A673 (cell line): Measurements from ENCODE around the gene FAM124A. TPM values are rescaled to one million over a fixed set of nuclear protein-coding genes. Genes with fewer than 3 reads are reported as not detected.

Source experiments
- BruUV-seq: library from RNA; stranded (reverse); fragments of 400-500 nt; replicated peaks from 2 replicates; lab custom pipeline; 2021; lab: Mats Ljungman, UMichigan
- CTCF ChIA-PET: fragments of 300-600 bp; sonication (Branson Sonifier 250); formaldehyde crosslinking; loops from one replicate; lab custom pipeline; 2022; ENCODE audit warnings: antibody characterized with exemption; lab: Charles Lee
- POLR2A ChIA-PET: fragments of 300-600 bp; sonication (Branson Sonifier 250); formaldehyde crosslinking; loops from one replicate; lab custom pipeline; 2022; ENCODE audit warnings: antibody characterized with exemption; ENCODE audit not compliant: low non-redundant PET; lab: Charles Lee
- DNase-seq: peaks from one replicate; pipeline ENCODE4 v3.0.0-alpha.2; 2015; ENCODE audit warnings: low spot score
- H3K27ac ChIP-seq: fragments of 200-600 bp; sonication (generic); 2 replicates; pipeline ENCODE4 v1.5.1; 2016; ENCODE audit warnings: mixed run types, low read depth, mild to moderate bottlenecking, mixed read lengths, antibody characterized with exemption, low read length; ENCODE audit not compliant: poor library complexity, severe bottlenecking
- H3K27me3 ChIP-seq: fragments of 200-600 bp; sonication (generic); replicated peaks from 2 replicates; pipeline ENCODE4 v1.6.1; 2017; ENCODE audit warnings: mixed run types, low read depth, mild to moderate bottlenecking, mixed read lengths, antibody characterized with exemption, low read length; ENCODE audit not compliant: insufficient read depth, poor library complexity
- H3K36me3 ChIP-seq: fragments of 200-600 bp; sonication (generic); 2 replicates; pipeline ENCODE4 v1.6.1; 2016; ENCODE audit warnings: mixed run types, mild to moderate bottlenecking, mixed read lengths, antibody characterized with exemption, low read length; ENCODE audit not compliant: insufficient read depth, poor library complexity, severe bottlenecking
- H3K4me1 ChIP-seq: fragments of 200-600 bp; sonication (generic); 2 replicates; pipeline ENCODE4 v1.6.1; 2017; ENCODE audit warnings: mixed run types, mild to moderate bottlenecking, mixed read lengths, antibody characterized with exemption, low read length; ENCODE audit not compliant: insufficient read depth, poor library complexity, severe bottlenecking
- H3K4me3 ChIP-seq: fragments of 200-600 bp; sonication (generic); 2 replicates; pipeline ENCODE4 v1.5.1; 2016; ENCODE audit warnings: low read depth, mixed run types, mild to moderate bottlenecking, mixed read lengths, low read length; ENCODE audit not compliant: poor library complexity, severe bottlenecking
- H3K9me3 ChIP-seq: fragments of 200-600 bp; sonication (generic); 2 replicates; pipeline ENCODE4 v1.6.1; 2016; ENCODE audit warnings: mixed run types, low read depth, mild to moderate bottlenecking, mixed read lengths, antibody characterized with exemption, low read length; ENCODE audit not compliant: poor library complexity, severe bottlenecking
- EZH2 ChIP-seq: fragments of 200-600 bp; sonication (generic); IDR thresholded peaks from 2 replicates; pipeline ENCODE4 v1.6.1; 2017; ENCODE audit warnings: borderline replicate concordance, low read depth, mild to moderate bottlenecking, mixed read lengths, antibody characterized with exemption, low read length; ENCODE audit not compliant: poor library complexity, severe bottlenecking
- intact Hi-C: fragments of 100-400 bp; cut with micrococcal nuclease; formaldehyde crosslinking; loops from one replicate; pipeline ENCODE4 v1.10.0; 2022; ENCODE audit not compliant: unreplicated experiment
- total RNA-seq: library from RNA; stranded (reverse); gene quantifications from 2 replicates; pipeline ENCODE4 v1.2.3, GENCODE V29; 2021
- TF ChIP-seq, protein P1 (sequence below): fragments of 300-800, 200-600 bp; sonication (generic); conservative IDR thresholded peaks from 2 replicates; pipeline ENCODE4 v1.5.1; 2017; ENCODE audit warnings: low read depth, mild to moderate bottlenecking, antibody characterized with exemption, low read length, moderate library complexity, mixed read lengths

FAM124A gene
- total RNA-seq, 1 experiment from 2014 or later, result 2.1 TPM

DNA sequence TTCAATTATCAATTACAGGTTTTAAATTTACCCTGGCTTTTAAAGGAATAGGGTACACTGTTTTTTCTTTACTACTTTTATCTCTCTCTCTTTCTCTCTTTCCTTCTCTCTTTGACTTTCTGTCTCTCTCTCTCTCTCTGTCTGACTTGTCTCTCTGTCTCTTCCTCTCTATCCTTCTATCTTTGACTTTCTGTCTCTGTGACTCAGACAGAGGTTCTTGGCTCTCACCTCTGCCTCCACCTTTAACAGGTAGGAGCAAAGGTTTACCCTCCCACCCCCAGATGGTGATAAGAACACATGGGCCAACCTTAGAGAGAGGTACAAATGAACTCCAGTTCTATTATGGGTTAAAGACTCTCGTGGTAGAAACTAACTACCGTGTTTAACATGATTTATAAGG, 20.3 kb upstream of the FAM124A start:
- POLR2A ChIA-PET, result no interaction called here
- intact Hi-C loops, result no loop called here
- CTCF ChIA-PET, result no interaction called here

DNA sequence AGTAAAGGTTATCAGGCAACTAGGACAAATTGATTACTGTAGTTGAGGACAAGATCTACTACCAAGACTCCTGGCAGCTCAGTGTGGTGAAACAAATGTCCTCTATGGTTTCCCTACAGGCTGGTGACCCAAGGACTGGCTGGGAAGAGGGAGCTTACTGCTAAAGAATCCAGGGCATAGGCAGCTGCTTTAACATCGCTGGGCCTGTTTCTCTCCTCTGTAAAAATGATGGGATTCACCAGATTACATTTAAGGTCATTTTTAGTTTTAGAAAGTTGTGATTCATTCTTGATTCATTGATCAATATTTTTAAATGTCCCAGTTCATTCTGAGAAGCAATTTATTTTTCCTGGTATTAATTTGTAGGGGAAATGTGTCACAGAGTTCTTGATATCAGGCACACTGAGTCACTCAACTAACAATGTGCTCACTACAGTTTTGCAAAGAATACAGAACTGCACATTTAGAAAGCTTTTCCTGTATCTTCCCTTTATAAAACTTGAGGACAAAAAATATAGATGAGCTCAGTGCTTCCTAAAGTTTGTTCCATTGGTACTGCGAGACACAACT, 19.6 kb upstream of the FAM124A start:
- BruUV-seq, result no TSS peak
- H3K27ac ChIP-seq, result no peak overlapping the region
- CTCF ChIA-PET, result no interaction called here

More for the DNA sequence above, 20.3 kb upstream of the FAM124A start:
- no peak overlapping the region for H3K4me3 ChIP-seq
- no peaks in the 10 kb centered on the region for H3K9me3 ChIP-seq
- H3K36me3 ChIP-seq, result no peaks in the 10 kb centered on the region
- no peak for DNase-seq
- H3K4me1 ChIP-seq, result no peaks in the 10 kb centered on the region
- TF ChIP-seq EZH2, result no peak
- TF ChIP-seq, protein P1, sequence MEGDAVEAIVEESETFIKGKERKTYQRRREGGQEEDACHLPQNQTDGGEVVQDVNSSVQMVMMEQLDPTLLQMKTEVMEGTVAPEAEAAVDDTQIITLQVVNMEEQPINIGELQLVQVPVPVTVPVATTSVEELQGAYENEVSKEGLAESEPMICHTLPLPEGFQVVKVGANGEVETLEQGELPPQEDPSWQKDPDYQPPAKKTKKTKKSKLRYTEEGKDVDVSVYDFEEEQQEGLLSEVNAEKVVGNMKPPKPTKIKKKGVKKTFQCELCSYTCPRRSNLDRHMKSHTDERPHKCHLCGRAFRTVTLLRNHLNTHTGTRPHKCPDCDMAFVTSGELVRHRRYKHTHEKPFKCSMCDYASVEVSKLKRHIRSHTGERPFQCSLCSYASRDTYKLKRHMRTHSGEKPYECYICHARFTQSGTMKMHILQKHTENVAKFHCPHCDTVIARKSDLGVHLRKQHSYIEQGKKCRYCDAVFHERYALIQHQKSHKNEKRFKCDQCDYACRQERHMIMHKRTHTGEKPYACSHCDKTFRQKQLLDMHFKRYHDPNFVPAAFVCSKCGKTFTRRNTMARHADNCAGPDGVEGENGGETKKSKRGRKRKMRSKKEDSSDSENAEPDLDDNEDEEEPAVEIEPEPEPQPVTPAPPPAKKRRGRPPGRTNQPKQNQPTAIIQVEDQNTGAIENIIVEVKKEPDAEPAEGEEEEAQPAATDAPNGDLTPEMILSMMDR, result no peak
- BruUV-seq, result no TSS peak
- no peaks in the 10 kb centered on the region for H3K27me3 ChIP-seq
- H3K27ac ChIP-seq, result no peak overlapping the region

DNA sequence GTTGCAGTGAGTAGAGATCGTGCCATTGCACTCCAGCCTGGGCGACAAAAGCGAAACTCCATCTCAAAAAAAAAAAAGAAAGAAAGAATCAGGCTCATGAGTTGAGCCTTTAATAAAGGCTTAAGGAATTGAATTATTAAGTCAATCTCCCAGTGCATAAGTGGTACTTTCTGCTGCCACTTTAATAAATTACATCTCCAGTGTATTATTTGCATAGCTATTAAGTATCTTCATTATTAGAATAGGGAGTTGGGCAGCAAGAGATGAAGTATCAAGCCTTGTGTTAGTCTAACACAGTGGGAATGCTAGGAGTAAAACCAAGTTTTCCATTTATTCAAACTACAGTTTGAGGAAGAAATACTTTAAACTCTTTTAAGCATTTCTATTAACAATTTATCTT, 15.6 kb upstream of the FAM124A start:
- POLR2A ChIA-PET, result no interaction called here
- TF ChIP-seq, protein P1, result no peak
- no peak for TF ChIP-seq EZH2
- no peak overlapping the region for H3K4me3 ChIP-seq
- H3K36me3 ChIP-seq, result no peaks in the 10 kb centered on the region
- peaks cover 13% of the 10 kb centered on the region for H3K27me3 ChIP-seq
- no peak for DNase-seq
- CTCF ChIA-PET, result no interaction called here
- H3K4me1 ChIP-seq, result no peaks in the 10 kb centered on the region
- H3K27ac ChIP-seq, result no peak overlapping the region
- no peaks in the 10 kb centered on the region for H3K9me3 ChIP-seq
- BruUV-seq, result no TSS peak
- intact Hi-C loops, result no loop called here

More for the DNA sequence above, 19.6 kb upstream of the FAM124A start:
- intact Hi-C loops, result no loop called here
- DNase-seq, result no peak
- H3K4me3 ChIP-seq, result no peak overlapping the region
- no peaks in the 10 kb centered on the region for H3K36me3 ChIP-seq
- no peaks in the 10 kb centered on the region for H3K9me3 ChIP-seq
- H3K27me3 ChIP-seq, result no peaks in the 10 kb centered on the region
- TF ChIP-seq, protein P1, result no peak
- POLR2A ChIA-PET, result no interaction called here
- H3K4me1 ChIP-seq, result no peaks in the 10 kb centered on the region
